SKM-1 treated with dmso at 0.1 percent for 144 hours (cell line): ENCODE results near the gene BANF1.

ENCODE experiments used
- DNase-seq: peaks from one replicate; lab custom pipeline; 2025; ENCODE audit not compliant: unreplicated experiment; lab: John Stamatoyannopoulos, UW

BANF1 gene

GRCh38 chr11:66001942-66002647 lies at the start of gene BANF1, which contains the start of gene EIF1AD:
TSS of gene BANF1 (plus strand) at chr11:66002503. CDS start at chr11:66003251, 748 bp downstream.
TSS of gene EIF1AD (minus strand) at chr11:66002157. CDS start at chr11:66000389, 1,768 bp downstream.
- peak; percentile 99 for DNase-seq

DNA sequence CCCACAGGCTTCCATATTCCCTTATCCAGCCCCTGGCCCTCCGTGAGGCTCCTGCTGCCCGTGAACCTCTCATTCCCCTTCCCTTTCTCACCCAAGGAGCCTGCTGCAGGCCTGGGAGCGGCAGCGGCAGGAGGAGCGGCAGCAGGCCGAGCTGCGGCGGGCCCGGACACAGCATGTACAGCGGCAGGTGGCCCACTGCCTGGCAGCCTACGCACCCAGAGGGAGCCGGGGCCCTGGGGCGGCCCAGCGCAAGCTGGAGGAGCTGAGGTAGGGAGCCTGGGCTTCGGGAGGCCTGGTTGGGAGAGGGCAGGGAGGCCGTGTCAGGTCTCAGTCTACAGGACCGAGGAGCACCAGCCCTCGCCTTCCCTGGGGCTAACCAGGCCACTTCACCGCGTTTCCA lies 48.8 kb upstream of the BANF1 start:
- DNase-seq = no peak

DNA sequence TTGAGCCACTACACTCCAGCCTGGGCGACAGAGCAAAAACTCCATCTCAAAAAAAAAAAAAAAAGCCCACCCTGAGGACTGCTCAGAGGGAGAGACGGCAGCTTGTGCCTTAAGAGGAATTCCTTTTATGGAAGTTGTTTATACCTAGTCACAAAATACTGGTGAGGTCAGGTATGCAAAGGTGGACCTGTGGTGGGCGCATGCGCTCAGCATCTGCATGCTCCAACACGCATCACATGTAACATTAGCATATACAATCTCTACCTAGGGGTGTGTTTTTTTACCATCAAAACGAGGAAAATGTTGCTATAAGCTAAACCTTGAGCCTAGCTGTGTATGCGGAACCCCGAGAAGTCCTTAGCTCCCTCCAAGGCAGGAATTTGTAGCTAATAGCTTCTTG lies 47.5 kb upstream of the BANF1 start:
- DNase-seq = no peak

DNA sequence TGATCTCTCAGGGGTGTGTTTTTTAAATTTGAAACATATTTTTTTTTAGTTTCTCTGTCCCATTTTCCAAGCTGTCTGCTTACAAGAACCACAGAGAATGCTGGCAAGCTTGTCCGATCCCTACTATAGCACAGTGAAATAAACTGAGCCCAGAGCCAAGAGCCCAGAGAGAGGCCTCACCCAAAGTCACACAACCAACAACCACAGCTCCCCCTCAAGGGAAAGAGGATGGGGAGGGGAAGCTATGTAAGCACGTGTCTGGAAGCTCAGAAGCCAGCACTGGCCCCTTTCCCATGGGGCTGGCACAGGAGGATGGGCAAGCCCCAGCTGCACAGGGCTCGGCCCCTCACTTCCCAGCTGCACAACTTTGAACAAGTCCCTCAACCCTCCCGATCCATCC lies 44.0 kb upstream of the BANF1 start:
- no peak for DNase-seq

- DNase-seq = no peak
Observed at GRCh38 chr11:65958774-65959420, 43.4 kb upstream of the BANF1 start.

GRCh38 chr11:65960824-65961266 lies 41.5 kb upstream of the BANF1 start:
- DNase-seq = no peak

- DNase-seq = peak; percentile 94
Observed at GRCh38 chr11:65961267-65962140, 40.8 kb upstream of the BANF1 start, which contains the start of gene SART1. TSS of gene SART1 (plus strand) at chr11:65961734. CDS start at chr11:65961781, 47 bp downstream.

GRCh38 chr11:65962141-65962564 lies 40.1 kb upstream of the BANF1 start:
- no peak for DNase-seq

DNA sequence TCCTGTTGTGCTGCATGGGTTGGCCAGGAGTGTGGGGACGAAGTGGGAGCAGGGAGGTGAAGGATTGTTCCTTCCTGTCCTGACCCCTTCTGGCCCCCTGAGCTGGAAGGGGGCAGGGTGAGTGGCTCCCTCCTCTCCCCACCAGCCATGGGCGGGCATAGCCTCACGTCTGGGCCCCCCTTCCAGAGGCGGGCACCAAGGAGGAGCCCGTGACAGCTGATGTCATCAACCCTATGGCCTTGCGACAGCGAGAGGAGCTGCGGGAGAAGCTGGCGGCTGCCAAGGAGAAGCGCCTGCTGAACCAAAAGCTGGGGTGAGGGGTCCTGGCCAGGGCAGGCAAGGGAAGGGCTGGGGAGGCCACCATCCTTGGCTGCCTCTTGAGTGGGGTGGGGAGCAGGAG lies 37.4 kb upstream of the BANF1 start:
- DNase-seq = no peak

DNA sequence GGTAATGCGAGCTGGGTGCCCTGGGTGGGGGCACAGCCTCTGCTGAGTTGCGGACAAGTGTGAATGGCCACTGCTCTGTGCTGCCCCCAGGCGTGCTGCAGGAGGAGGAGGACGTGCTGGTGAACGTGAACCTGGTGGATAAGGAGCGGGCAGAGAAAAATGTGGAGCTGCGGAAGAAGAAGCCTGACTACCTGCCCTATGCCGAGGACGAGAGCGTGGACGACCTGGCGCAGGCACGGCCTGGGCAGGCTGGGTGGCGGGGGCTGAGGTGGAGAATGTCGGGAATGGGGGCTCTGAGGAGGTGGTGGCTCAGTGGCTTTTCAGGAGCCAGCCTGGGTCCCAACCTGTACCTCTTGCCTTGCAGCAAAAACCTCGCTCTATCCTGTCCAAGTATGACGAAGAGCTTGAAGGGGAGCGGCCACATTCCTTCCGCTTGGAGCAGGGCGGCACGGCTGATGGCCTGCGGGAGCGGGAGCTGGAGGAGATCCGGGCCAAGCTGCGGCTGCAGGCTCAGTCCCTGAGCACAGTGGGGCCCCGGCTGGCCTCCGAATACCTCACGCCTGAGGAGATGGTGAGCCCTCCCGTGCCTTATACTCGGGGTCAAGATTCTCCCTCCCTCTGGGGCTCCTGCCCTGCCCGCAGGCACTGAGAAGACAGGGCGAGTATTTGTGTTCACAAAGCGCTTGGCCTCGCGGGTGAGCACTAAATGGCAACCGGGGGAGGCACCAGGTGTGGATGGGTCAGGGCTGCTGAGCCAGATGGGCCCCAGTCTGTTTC lies 36.1 kb upstream of the BANF1 start:
- no peak for DNase-seq

DNA sequence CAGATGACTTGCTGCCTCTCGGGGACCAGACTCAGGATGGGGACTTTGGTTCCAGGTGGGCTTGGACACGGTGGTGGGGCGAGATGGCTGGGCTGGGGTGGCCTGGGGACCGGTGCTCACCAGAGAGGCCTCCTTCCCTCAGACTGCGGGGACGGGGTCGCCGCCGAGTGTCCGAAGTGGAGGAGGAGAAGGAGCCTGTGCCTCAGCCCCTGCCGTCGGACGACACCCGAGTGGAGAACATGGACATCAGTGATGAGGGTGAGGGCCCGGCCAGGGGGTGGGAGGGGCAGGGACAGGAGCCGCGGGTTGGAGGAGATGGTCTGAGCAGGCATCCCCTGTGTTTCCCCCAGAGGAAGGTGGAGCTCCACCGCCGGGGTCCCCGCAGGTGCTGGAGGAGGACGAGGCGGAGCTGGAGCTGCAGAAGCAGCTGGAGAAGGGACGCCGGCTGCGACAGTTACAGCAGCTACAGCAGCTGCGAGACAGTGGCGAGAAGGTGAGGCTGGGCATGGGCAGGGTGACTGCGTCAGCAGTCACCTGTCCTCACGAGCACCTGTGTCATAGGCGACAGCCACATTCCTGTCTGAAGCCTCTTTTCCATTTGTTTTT lies 34.9 kb upstream of the BANF1 start:
- no peak for DNase-seq

GRCh38 chr11:65968600-65969482 lies 33.5 kb upstream of the BANF1 start:
- DNase-seq = no peak

- no peak for DNase-seq
Observed at GRCh38 chr11:65972116-65972515, 30.2 kb upstream of the BANF1 start.

DNA sequence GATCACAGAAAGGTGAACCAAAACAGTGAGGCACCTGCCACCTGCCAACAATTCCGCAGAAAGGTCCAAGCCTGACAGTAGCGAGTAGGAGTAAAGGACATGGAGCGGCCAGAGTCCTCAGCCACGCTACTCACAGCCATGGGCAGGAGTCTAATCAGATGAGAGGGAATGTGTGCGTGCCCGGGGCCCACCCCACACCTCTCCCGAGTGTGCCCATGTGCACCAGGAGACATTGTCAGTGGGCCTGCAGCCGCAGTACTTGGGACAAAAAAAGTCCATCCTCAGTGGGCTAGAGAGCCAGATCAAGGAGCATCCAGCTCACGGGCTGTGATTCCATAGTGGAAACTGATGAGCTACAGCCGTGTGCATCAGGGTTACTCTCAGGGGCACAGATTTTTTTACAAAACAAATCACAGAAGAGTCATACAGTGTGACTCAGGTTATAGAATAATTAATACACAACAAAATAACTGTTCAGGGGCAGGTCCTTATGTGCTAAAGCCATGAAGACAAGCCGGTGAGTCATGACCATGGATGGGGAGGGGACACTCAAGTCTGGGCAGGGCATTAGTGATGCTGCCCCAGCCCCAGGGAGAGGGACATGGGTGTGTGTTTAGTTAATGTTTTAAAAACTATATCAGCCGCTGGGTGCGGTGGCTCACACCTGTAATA lies 28.7 kb upstream of the BANF1 start:
- DNase-seq = no peak

- DNase-seq = no peak
Observed at GRCh38 chr11:65975771-65976170, 26.5 kb upstream of the BANF1 start.

DNA sequence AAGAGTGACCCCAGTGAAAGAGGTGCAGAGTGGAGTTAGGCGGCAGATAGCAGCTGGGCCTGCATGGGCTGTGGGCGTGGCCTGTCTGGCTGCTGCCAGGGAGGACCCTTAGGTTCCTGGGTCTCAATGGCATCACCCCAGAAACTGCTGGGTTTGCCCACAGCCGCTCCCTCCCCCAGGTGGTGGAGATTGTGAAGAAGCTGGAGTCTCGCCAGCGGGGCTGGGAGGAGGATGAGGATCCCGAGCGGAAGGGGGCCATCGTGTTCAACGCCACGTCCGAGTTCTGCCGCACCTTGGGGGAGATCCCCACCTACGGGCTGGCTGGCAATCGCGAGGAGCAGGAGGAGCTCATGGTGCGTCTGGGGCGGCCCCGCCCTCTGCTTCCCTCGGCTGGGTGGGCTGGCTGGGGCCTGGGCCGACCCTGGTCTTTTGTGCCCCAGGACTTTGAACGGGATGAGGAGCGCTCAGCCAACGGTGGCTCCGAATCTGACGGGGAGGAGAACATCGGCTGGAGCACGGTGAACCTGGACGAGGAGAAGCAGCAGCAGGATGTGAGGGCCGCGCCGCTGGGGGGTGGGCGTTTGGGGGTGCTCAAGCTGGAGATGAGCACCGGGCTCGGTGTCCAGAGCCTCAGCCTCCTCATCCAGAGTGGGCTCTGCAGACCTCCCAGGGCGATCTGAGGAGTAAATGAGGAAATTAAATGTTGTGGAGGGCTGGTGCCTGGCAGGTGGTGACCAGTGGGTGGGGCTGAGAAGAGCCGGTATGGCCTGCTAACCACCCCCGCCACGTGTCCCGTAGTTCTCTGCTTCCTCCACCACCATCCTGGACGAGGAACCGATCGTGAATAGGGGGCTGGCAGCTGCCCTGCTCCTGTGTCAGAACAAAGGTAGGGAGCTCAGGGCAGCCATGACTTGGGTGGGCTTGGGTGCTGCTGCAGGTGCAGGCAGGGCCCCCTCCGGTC lies 25.8 kb upstream of the BANF1 start:
- DNase-seq = no peak

DNA sequence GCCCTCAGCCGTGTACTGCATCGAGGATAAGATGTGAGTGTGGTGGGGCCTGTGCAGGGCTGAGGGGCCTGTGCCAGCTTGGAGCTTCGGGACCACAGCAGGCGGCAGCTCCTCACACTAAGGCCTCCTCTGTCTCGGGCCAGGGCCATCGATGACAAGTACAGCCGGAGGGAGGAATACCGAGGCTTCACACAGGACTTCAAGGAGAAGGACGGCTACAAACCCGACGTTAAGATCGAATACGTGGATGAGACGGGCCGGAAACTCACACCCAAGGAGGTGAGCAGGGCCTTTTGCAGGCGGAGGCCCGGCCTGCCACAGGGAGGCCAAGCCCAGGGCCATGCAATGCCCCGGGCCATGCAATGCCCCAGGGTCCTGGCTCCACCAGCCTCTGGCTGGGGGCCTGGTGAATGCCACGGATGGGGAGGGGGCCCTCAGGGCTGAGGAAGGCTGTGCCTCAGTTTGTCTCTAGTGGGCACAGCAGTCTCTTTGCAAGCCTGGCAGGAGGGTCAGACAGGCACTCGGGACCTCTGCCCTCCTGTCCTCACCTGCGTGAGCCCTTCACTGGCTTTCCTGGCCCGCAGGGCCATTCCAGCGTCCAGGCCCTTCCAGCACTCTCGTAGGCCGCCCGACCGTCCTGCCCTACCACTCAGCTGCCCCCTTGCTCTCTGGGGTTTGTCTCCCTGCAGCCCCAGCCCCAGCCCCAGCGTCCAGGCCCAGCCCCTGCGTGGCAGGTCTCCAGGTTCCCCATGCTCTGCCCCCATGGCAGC lies 24.5 kb upstream of the BANF1 start:
- DNase-seq = no peak
